HG03196 (cell line): Measurements from ENCODE around the gene PRR5L.

Experiments used
- ATAC-seq: cut with Tn5 transposase; IDR thresholded peaks from one replicate; pipeline ENCODE4 v1.9.1; 2021; ENCODE audit not compliant: unreplicated experiment

The PRR5L gene

GRCh38 chr11:36356201-36356600, 60.1 kb downstream of the PRR5L start:
- no peak for ATAC-seq

GRCh38 chr11:36357831-36358230, 61.7 kb downstream of the PRR5L start:
- ATAC-seq, result no peak

GRCh38 chr11:36358436-36358835, 62.3 kb downstream of the PRR5L start:
- ATAC-seq, result no peak

GRCh38 chr11:36360318-36360717, 64.2 kb downstream of the PRR5L start:
- no peak for ATAC-seq

- no peak for ATAC-seq
Measured at GRCh38 chr11:36360826-36361415, 64.8 kb downstream of the PRR5L start.

- no peak for ATAC-seq
Measured at GRCh38 chr11:36361472-36361871, 65.4 kb downstream of the PRR5L start.

- no peak for ATAC-seq
Measured at GRCh38 chr11:36361901-36362391, 65.9 kb downstream of the PRR5L start.

- no peak for ATAC-seq
Measured at GRCh38 chr11:36362902-36363301, 66.8 kb downstream of the PRR5L start.

GRCh38 chr11:36363361-36364268, 67.5 kb downstream of the PRR5L start:
- no peak for ATAC-seq

- no peak for ATAC-seq
Measured at GRCh38 chr11:36364551-36365325, 68.7 kb downstream of the PRR5L start.

GRCh38 chr11:36365907-36366306, 69.8 kb downstream of the PRR5L start:
- no peak for ATAC-seq

- no peak for ATAC-seq
Measured at GRCh38 chr11:36367806-36368680, 72.0 kb downstream of the PRR5L start.

- ATAC-seq, result no peak
Measured at GRCh38 chr11:36371181-36371580, 75.1 kb downstream of the PRR5L start.

- no peak for ATAC-seq
Measured at GRCh38 chr11:36371590-36371989, 75.5 kb downstream of the PRR5L start.

GRCh38 chr11:36372101-36372771, 76.1 kb downstream of the PRR5L start:
- ATAC-seq, result no peak

- no peak for ATAC-seq
Measured at GRCh38 chr11:36373016-36374010, 77.2 kb downstream of the PRR5L start.

GRCh38 chr11:36374726-36375125, 78.6 kb downstream of the PRR5L start:
- no peak for ATAC-seq

- no peak for ATAC-seq
Measured at GRCh38 chr11:36375353-36376008, 79.4 kb downstream of the PRR5L start.
